ENCODE measurements around the gene FARP1. TPM values are rescaled to one million over a fixed set of nuclear protein-coding genes. Genes with fewer than 3 reads are reported as not detected.

The FARP1 gene
- total RNA-seq, 2 donors from 2014 or later, result 89.5 to 93.6 TPM

DNA sequence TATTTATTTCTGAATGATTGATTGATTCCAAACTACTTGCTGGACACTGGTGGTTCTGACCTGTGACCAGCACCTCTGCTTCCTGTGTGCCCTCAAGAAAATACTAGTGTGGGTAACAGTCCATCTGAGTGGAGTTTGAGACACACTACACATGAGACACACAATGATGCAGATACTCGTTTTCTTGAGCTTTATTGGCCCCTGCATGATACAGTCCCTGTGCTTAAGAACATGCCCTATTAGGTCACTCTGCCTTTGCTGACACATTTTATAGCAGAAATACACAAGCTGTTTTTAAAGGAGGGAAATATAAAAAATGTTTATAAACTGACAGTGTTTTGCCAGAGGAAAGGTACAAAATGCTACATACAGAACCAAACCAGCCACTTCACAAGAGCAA is 307.1 kb downstream of the FARP1 start:
- H3K4me3 ChIP-seq, result no peak overlapping the region
- no peaks in the 10 kb centered on the region for H3K27me3 ChIP-seq
- peak overlapping the region in 1 of 4 donors; percentile 9 for H3K27ac ChIP-seq
- intact Hi-C loops (cut with DNase I), result no loop called here
- TF ChIP-seq POLR2A (IDR thresholded peaks at IDR 0.05), result no peak
- no peak for TF ChIP-seq CTCF (IDR thresholded peaks at IDR 0.05)
- DNase-seq (no peak), ATAC-seq (no peak)
- H3K4me1 ChIP-seq, result peaks cover 10% of the 10 kb centered on the region
- 65 to 72% methylated on average over 1 of the region's 1 CpG for WGBS, 2 donors
- peaks cover 11 to 14% of the 10 kb centered on the region in 2 donors for H3K36me3 ChIP-seq (replicated peaks in 1 of 2; ENCODE audit: insufficient read depth in 1 of 2, low read depth in 2 of 2)
- no peaks in the 10 kb centered on the region for H3K9me3 ChIP-seq

DNA sequence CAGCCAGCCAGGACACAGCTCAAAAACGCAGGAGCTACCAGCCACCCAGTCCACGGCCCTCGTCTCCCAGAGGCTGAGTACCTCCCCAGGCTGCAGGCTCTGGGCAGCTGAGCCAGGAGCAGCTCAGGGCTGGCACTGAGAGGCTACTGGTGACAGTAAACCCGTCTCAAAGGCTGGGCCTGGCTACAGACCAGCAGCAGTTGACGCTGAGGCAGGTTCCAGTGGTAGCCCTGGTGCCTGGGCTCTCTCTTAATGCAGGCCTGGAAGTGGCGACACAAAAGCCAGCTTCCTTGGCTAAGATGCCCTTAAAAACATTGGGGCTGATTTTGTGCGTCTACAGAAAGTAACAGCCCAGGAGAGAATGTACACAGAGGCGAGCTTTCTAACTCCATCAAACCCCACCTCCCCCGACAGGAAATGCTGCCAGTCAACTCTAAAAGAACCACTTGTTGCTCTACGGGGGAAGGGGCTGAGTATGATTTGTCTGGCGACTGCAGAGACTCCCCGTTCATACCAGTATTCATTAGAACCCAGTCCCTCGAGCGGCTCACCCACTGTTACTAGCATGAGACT is 307.7 kb downstream of the FARP1 start:
- no peak for TF ChIP-seq POLR2A (IDR thresholded peaks at IDR 0.05)
- Histone ChIP-seq H3K9me3 (no peaks in the 10 kb centered on the region), H3K4me1 (peaks cover 10% of the 10 kb centered on the region), H3K4me3 (no peak overlapping the region), H3K36me3 (replicated peaks in 1 of 2; ENCODE audit: insufficient read depth in 1 of 2, low read depth in 2 of 2) (peaks cover 11 to 14% of the 10 kb centered on the region in 2 donors), H3K27me3 (no peaks in the 10 kb centered on the region), H3K27ac (peak overlapping the region in 2 of 4 donors; percentile 3 to 21)
- DNase-seq (no peak), ATAC-seq (no peak)
- 78 to 84% methylated on average over 11 to 14 of the region's 14 CpGs for WGBS, 2 donors
- intact Hi-C loops (cut with DNase I), result no loop called here

DNA sequence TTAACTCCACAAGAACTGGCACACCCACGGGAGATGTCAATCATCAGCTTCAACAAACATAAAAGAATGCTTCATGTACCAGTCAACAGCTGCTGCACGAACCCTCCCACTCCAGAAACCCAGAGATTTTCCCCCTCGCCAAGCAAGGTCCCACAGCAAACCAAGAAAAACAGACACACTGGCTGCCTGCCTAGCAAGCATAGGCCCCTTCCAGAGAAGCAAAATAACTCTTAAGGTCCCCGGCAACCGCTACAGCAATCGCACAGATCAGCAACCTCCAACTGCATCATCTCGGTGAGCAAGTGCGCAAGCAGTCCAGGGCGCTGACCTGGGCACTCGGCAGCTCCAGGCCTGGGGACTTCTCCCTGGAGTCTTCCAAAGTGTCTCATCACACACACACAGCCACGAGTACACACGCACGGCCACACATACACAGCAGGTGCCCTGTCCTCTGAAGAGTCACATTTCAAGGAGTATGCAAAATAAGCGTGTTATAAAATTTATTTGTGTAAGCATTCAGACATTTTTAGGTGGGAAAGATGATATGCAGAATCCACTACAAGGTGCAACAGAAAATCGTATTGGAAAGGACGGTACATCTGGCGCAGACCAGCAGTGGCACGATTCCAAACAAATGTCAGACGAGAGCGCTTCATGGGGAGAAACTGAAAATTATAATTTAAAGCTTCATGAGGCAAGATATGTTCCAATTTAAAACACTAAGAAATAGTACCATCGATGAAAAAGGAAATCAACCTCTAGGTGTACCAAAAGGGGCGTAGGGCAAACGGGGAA is 309.0 kb downstream of the FARP1 start:
- DNase-seq (peak in 3 of 4 donors; percentile 34 to 47 (median 41)), ATAC-seq (peak; percentile 16)
- Histone ChIP-seq H3K27me3 (no peaks in the 10 kb centered on the region), H3K9me3 (no peaks in the 10 kb centered on the region), H3K4me3 (no peak overlapping the region), H3K4me1 (peaks cover 10% of the 10 kb centered on the region), H3K36me3 (replicated peaks in 1 of 2; ENCODE audit: insufficient read depth in 1 of 2, low read depth in 2 of 2) (peaks cover 11 to 12% of the 10 kb centered on the region in 2 donors), H3K27ac (no peak overlapping the region)
- intact Hi-C loops (cut with DNase I), result no loop called here
- TF ChIP-seq POLR2A (IDR thresholded peaks at IDR 0.05) (no peak), CTCF (IDR thresholded peaks at IDR 0.05) (no peak)
- 78 to 81% methylated on average over 14 to 23 of the region's 23 CpGs for WGBS, 2 donors

DNA sequence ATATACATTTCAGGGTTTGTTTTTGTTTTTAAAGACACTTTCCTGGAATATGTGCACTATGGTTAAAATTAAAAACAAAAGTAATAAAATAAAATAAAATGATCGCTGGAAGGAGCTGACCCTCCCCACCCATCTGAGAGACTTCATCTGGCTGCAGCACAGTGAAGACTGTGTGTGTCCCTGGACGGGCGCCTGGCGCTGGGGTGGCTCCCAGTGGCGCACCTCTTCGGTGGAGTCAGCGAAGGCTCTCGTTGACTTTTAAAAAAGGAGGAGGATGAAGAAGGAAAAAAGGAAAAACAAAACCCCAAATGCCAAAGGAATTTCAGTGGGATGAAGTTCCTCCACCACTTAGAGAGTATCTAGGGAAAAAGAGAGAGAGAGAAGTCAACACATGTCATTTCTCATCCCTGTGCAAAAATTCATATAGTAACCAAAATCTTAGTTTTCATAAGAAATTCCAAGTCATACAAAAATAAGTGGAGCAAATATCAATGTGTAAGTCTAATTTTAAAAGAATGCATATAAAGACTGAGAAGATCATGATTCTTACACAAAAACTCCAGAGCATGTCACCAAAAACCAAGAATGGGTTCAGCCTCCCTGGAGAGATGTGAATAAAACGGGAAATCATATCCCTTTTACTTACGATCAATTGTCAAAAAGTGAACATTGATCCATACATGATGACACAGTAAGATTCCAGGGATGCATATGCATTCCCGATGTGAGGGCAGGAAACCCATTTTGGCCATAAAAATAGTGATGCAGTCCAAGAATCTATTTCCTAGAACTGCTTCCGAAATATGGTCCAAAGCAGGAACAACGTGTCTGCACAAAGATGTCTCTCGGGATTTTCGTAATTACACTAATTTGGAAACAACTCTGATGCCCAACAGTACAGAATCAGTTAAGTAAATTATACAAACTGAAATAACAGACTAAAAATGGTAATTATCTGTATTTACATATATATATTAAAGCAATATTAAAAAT is 310.3 kb downstream of the FARP1 start:
- intact Hi-C loops (cut with DNase I), result no loop called here
- H3K27ac ChIP-seq, result no peak overlapping the region
- no peak for ATAC-seq
- 75 to 87% methylated on average over 15 of the region's 15 CpGs for WGBS, 2 donors
- H3K4me3 ChIP-seq, result no peak overlapping the region
- H3K4me1 ChIP-seq, result peaks cover 10% of the 10 kb centered on the region
- no peak for TF ChIP-seq CTCF (IDR thresholded peaks at IDR 0.05)
- no peak for TF ChIP-seq POLR2A (IDR thresholded peaks at IDR 0.05)
- peaks cover 5 to 6% of the 10 kb centered on the region in 2 donors for H3K36me3 ChIP-seq (replicated peaks in 1 of 2; ENCODE audit: insufficient read depth in 1 of 2, low read depth in 2 of 2)
- DNase-seq, result no peak
- no peaks in the 10 kb centered on the region for H3K27me3 ChIP-seq
- H3K9me3 ChIP-seq, result no peaks in the 10 kb centered on the region

Measured in body of pancreas (tissue), 4 donors.